Activated CD4-positive, alpha-beta T cell treated with anti-CD3 and anti-CD28 coated beads for 48 hours (primary cell): ENCODE measurements around the gene ZNF746.

ENCODE experiments used
- DNase-seq: peaks from one replicate; pipeline ENCODE4 v3.0.0-alpha.2; 2020

The ZNF746 gene

DNA sequence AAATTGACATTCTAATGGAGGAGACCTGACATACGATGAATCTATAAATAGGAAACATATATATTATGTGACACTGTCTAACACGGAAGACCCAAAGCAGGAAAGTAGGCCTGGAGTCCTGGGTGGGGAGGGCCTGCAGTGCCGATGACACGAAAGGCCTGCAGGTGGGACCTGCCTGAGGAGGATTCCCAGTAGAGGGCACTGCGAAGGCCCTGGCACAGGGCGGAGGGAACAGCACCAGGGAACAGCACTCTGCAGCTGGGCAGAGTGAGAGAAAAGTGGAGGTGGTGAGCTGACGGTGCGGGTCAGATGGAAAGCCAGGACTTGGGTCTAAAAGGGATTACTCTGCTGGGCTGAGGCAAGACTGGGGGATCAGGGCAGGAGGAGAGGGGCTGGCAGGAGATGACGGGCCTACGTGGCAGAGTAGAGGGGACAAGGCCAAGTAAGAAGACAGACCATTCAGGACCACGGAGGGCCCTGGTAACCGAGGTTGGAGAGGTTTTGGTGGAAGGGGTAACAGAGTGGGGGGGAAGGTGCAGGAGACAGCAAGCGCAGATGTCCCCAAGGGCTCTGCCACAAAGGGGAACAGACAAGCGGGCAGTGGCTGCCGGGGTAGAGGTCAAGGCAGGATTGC is 8.1 kb downstream of the ZNF746 start:
- no peak for DNase-seq

DNA sequence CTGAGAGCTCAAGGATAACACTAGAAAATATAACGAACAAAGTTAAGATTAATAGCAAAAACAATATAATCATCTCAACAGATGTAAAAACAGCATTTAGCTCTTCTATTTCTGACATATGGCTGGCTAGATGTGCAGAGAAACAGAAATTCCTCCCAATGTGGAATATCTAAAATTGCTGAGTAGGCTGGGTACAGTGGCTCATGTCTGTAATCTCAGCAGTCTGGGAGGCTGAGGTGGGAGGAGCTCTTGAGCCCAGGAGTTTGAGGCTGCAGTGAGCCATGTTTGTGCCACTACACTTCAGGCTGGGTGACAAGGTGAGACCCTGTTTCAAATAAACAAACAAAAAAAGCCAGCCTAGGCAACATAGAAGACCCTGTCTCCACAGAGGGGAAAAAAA is 18.0 kb downstream of the ZNF746 start:
- no peak for DNase-seq

DNA sequence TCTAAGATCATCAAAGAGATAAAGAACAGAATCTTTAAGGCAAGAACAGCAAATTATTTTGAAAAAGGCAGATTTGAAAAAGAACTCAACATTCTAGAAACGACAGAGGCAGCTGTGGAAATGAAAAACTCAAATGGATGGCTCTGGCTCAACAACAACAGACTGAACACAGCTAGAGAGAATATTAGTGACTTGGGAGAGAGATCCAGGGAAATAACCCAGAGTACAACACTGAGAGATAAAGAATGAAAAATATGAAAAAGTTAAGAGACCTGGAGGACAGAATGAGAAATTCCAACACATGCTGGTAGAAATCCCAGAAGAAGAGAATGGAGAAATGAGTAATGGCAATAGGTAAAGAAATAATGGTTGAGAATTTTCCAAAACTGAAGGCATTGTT is 18.9 kb downstream of the ZNF746 start:
- no peak for DNase-seq

GRCh38 chr7:149477494-149478443 is 19.8 kb downstream of the ZNF746 start:
- no peak for DNase-seq

GRCh38 chr7:149476791-149477190 is 20.8 kb downstream of the ZNF746 start:
- DNase-seq = no peak

- DNase-seq = no peak
Observed at GRCh38 chr7:149475121-149476045, 22.2 kb downstream of the ZNF746 start.

GRCh38 chr7:149474309-149475120 is 23.1 kb downstream of the ZNF746 start:
- no peak for DNase-seq

- no peak for DNase-seq
Observed at GRCh38 chr7:149473251-149473650, 24.4 kb downstream of the ZNF746 start.

GRCh38 chr7:149471289-149471953 is 26.2 kb downstream of the ZNF746 start:
- no peak for DNase-seq

- DNase-seq = no peak
Observed at GRCh38 chr7:149469806-149470205, 27.8 kb downstream of the ZNF746 start.

DNA sequence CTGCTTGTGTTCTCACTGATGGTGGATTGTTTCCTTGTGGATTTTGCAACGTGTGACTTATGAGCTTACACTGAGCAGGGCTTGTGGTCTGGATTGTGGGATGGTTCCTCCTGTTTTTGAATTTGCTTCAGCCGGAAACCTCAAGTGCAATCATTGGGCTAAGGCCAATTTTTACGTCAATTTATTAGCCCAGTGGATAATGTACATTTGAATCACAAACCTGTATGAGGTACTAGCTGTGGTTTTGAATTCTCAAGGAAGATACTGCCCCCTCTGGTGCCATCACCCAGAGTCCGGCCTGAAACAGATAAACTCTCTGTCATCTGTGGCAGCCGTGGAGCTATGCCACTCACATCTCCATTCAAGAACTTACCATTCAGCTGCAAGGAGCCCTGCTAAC is 29.4 kb downstream of the ZNF746 start:
- no peak for DNase-seq

DNA sequence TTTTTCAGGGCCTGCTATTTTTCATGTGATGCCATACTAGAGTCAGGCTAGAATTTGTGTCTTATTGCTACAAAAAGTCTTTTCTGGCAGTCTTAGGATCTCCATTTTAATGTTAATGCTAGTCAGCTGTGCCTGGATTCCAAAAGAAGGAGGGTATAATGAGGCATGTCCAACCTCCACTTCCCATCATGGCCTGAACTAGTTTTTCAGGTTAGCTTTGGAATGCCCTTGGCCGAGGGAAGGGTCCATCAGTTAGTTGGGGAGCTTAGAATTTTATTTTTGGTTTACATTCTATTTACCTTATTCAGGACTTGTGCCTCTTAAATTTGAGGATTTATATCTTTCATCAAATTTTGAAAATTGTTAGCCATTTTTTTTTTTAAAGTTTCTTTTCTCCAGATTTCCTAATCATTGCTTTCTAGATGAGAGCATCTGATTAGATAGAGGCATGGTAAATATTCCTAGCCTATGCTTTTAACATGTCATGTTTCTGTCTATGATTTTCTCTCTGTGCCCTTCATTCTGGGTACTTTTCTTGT is 30.2 kb downstream of the ZNF746 start:
- DNase-seq = no peak

DNA sequence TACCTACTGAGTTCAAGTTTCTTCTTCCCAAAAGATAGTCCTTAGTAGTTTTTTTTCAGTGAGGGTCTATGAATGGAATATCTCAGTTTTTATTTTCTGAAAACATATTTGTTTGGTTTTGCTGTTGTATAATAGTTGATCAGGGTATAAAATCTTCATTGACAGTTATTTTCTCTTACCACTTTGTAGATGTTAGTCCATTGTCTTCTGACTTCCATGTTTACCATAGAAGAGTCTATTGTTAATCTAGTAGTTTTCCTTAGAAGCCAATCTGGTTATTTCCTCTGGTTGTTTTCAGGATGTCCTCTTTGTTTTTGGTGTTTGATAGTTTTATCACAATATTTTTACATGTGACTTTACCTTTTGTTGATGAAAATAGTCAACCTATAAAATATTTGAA is 31.2 kb downstream of the ZNF746 start:
- no peak for DNase-seq

GRCh38 chr7:149463500-149464161 is 34.0 kb downstream of the ZNF746 start:
- no peak for DNase-seq

DNA sequence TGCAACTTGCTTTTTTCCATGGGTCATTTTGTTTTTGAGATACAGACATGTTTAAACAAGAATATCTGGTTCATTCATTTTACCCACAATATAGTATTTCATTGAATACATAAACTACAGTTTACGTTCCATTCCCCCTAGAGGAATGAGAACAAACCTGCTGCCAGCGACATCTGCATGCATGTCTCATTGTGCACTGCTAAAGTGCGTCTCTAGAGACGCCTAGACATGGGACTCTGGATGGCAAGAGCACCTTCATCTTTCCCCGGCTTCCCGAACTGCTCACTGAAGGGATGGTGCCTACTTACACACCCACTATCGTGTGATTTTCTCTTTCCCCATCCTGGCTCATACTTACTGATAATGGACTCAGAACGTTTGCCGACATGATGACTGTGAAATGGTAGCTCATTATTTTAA is 35.5 kb downstream of the ZNF746 start:
- no peak for DNase-seq

DNA sequence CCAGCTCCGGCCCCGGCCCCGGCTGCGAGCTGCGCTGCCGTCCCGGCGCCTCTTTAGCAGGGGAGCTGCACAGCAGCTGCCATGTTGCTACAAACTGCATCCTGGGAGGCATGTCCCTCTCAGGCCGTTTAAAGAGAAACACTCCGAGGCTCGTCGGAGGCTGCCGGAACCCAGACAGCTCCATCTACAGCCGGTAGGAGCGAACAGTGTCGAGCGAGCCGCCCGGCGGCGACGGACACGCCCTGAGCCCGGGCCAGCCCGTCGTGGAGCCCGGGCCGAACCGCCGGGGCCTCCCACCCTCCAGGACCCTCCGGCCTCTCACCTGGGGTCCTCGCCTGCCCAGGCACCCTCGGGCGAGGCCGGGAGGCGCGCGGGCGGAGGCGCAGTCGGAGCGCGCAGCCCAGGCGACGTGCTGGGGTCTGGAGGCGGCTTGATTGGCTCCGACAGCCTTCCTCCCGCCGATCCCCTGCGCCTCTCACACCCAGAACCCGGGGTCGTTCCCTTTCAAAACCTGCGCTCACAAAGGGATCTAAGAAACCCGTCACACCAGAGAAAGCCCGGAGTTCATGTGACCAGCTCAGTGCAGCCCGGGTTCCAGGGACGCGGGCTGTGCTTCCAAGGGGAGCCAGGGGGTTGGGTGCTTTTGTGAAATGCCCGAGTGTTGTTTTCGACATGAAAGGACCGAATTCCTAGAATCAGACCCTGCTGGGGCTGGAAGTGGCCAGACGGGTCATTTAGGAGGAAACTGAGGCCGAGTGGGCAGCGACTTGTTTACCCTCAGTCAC is 36.9 kb downstream of the ZNF746 start, which contains the start of gene ZNF777:
Gene ZNF777, minus strand, starts transcription at position 570 of the 785 bp plus-strand sequence. CDS start 5,040 bp downstream, outside the sequence.
- DNase-seq = peak; percentile 87

DNA sequence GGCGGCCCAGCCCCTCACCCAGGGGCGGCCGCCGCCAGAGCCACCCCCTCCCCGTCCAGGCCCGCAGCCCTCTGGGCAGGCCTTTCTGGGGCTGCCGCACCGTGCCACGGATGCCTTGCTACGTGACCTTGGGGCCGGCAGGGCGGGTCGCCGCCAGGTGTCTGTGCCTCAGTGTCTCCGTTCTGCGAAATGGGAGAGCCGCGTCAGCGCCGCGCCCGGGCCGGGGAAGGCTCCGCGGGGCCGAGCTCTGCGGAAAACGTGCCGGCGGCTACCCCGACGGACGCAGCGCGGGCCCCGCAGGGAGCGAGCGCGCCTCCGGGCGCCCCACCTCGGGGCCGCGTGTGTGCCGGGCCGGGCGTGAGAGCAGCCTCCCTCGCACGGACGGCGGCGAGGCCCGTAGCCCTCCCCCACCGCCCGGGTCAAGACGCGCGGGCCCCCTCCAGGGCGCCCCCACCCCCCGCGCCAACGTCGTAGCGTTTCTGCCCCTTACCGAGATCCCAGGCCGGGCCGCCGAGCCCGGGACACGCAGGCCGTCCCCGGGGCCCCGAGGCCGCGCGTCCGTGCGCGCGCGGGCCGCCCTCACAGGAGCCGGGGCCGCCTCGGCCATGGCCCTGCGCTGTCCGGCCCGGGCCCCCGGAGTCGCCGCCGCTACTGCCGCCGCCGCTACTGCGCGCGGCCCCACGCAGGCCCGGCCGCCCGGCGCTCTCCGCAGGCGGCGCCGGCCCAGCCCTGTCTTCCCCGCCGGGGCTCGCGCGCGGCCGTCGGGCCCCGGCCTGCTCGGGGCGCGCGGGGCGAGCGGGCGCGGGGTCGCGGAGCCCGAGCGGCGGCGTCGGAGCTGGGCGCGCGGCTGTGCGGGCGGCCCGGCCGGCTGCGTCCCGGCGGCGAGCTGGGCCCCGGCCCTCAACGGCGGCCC is 37.8 kb downstream of the ZNF746 start:
- peak; percentile 49 for DNase-seq

- no peak for DNase-seq
Observed at GRCh38 chr7:149459201-149459539, 38.4 kb downstream of the ZNF746 start.

DNA sequence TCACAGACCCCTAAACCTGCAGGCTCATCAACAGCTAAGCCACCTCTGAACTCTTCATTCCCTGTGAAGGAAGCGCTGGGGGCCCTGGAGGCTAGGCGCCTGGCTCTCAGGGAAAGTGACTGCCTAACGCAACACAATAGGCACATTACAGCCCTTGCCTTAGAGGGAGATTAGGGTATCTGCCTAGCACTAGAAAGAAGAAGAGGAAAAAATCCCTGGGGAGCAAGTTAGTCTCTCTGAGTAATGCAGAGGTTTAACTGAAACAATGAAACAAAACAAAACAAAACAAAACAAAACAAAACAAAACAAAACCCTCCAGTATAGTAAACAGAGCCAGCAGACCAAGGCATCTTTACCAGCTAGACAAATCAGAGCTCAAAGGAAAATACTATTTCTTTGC is 39.4 kb downstream of the ZNF746 start:
- DNase-seq = no peak
